ENCODE data around the gene CACNA2D3. TPM values are rescaled to one million over a fixed set of nuclear protein-coding genes. Genes with fewer than 3 reads are reported as not detected.

The CACNA2D3 gene
- polyA plus RNA-seq, 3 donors: 8.3 to 21.5 (median 10.4) TPM

GRCh38 chr3:54531741-54532140 lies 409.4 kb downstream of the CACNA2D3 start:
- no peak overlapping the region for H3K4me3 ChIP-seq (replicated peaks in 1 of 3; ENCODE audit: low read depth in 2 of 3, low read length in 3 of 3)
- TF ChIP-seq CTCF (IDR thresholded peaks at IDR 0.05): no peak
- H3K79me2 ChIP-seq (ENCODE audit: insufficient read depth, low read length): no peaks in the 10 kb centered on the region
- no peaks in the 10 kb centered on the region for H3K27me3 ChIP-seq (ENCODE audit: control insufficient read depth in 2 of 2, insufficient read depth in 2 of 2, low read length in 2 of 2)
- no peaks in the 10 kb centered on the region for H4K20me1 ChIP-seq (ENCODE audit: insufficient read depth, low read length)
- H3K4me2 ChIP-seq (replicated peaks; ENCODE audit: extremely low read depth, low read length, poor library complexity, severe bottlenecking): no peak overlapping the region
- H3K36me3 ChIP-seq (replicated peaks in 1 of 2; ENCODE audit: control insufficient read depth in 1 of 2, insufficient read depth in 2 of 2, low read length in 2 of 2): no peaks in the 10 kb centered on the region
- H3K27ac ChIP-seq (ENCODE audit: low read depth in 1 of 2, low read length in 2 of 2): no peak overlapping the region
- no peak for DNase-seq
- peaks cover 0 to 18% (median 3%) of the 10 kb centered on the region in 7 donors for H3K9me3 Mint-ChIP-seq
- H2AFZ ChIP-seq (ENCODE audit: insufficient read depth, low read depth, low read length, poor library complexity, severe bottlenecking): no peak overlapping the region
- peaks cover 9% of the 10 kb centered on the region in 2 donors for H3K9me3 ChIP-seq (replicated peaks in 1 of 2; ENCODE audit: control insufficient read depth in 1 of 2, insufficient read depth in 1 of 2, low read length in 2 of 2)
- no peak overlapping the region for H3K27ac Mint-ChIP-seq
- H3K4me1 Mint-ChIP-seq: no peaks in the 10 kb centered on the region
- no peaks in the 10 kb centered on the region for H3K4me1 ChIP-seq (ENCODE audit: control insufficient read depth in 1 of 2, insufficient read depth in 2 of 2, low read length in 2 of 2)
- intact Hi-C loops (cut with micrococcal nuclease): no loop called here
- WGBS (ENCODE audit: insufficient coverage): 93% methylated on average over 6 of the region's 6 CpGs
- no peak overlapping the region for H3K4me3 Mint-ChIP-seq
- no peak overlapping the region for H3K9ac ChIP-seq (ENCODE audit: insufficient read depth, low read length, poor library complexity, severe bottlenecking)
- peaks cover 0 to 2% (median 2%) of the 10 kb centered on the region in 3 donors for H3K27me3 Mint-ChIP-seq (ENCODE audit: low read depth in 3 of 3)
- H3K36me3 Mint-ChIP-seq: no peaks in the 10 kb centered on the region

- H4K20me1 ChIP-seq (ENCODE audit: insufficient read depth, low read length): no peaks in the 10 kb centered on the region
- no peaks in the 10 kb centered on the region for H3K4me1 ChIP-seq (ENCODE audit: control insufficient read depth in 1 of 2, insufficient read depth in 2 of 2, low read length in 2 of 2)
- WGBS (ENCODE audit: insufficient coverage): 74% methylated on average over 4 of the region's 4 CpGs
- no peak overlapping the region for H3K4me3 ChIP-seq (replicated peaks in 1 of 3; ENCODE audit: low read depth in 2 of 3, low read length in 3 of 3)
- intact Hi-C loops (cut with micrococcal nuclease): no loop called here
- H3K4me1 Mint-ChIP-seq: no peaks in the 10 kb centered on the region
- H3K4me2 ChIP-seq (replicated peaks; ENCODE audit: extremely low read depth, low read length, poor library complexity, severe bottlenecking): no peak overlapping the region
- H3K27me3 Mint-ChIP-seq (ENCODE audit: low read depth in 3 of 3): peaks cover 0 to 3% (median 2%) of the 10 kb centered on the region in 3 donors
- H3K9me3 Mint-ChIP-seq: peaks cover 0 to 7% (median 0%) of the 10 kb centered on the region in 7 donors
- no peaks in the 10 kb centered on the region for H3K27me3 ChIP-seq (ENCODE audit: control insufficient read depth in 2 of 2, insufficient read depth in 2 of 2, low read length in 2 of 2)
- no peak overlapping the region for H2AFZ ChIP-seq (ENCODE audit: insufficient read depth, low read depth, low read length, poor library complexity, severe bottlenecking)
- H3K36me3 Mint-ChIP-seq: no peaks in the 10 kb centered on the region
- no peak overlapping the region for H3K9ac ChIP-seq (ENCODE audit: insufficient read depth, low read length, poor library complexity, severe bottlenecking)
- H3K36me3 ChIP-seq (replicated peaks in 1 of 2; ENCODE audit: control insufficient read depth in 1 of 2, insufficient read depth in 2 of 2, low read length in 2 of 2): no peaks in the 10 kb centered on the region
- H3K9me3 ChIP-seq (replicated peaks in 1 of 2; ENCODE audit: control insufficient read depth in 1 of 2, insufficient read depth in 1 of 2, low read length in 2 of 2): peaks cover 0 to 3% of the 10 kb centered on the region in 2 donors
- H3K4me3 Mint-ChIP-seq: no peak overlapping the region
- H3K27ac Mint-ChIP-seq: no peak overlapping the region
- H3K27ac ChIP-seq (ENCODE audit: low read depth in 1 of 2, low read length in 2 of 2): no peak overlapping the region
- no peaks in the 10 kb centered on the region for H3K79me2 ChIP-seq (ENCODE audit: insufficient read depth, low read length)
- no peak for DNase-seq
- TF ChIP-seq CTCF (IDR thresholded peaks at IDR 0.05): no peak
Observed at GRCh38 chr3:54533856-54534255, 411.5 kb downstream of the CACNA2D3 start.

All from CD14-positive monocyte (primary cell).